Epidermal melanocyte (primary cell): ENCODE results near the gene HDAC8.
"Not testable (repeated sequence)": the region's sequence is repeated elsewhere in the genome, so short reads cannot be mapped to it uniquely, and the experiment has no call there.

ENCODE experiments used
- DNase-seq: peaks from one replicate; pipeline ENCODE4 v3.0.0; 2011; ENCODE audit warnings: low spot score; ENCODE audit not compliant: insufficient read length

Gene HDAC8

DNA sequence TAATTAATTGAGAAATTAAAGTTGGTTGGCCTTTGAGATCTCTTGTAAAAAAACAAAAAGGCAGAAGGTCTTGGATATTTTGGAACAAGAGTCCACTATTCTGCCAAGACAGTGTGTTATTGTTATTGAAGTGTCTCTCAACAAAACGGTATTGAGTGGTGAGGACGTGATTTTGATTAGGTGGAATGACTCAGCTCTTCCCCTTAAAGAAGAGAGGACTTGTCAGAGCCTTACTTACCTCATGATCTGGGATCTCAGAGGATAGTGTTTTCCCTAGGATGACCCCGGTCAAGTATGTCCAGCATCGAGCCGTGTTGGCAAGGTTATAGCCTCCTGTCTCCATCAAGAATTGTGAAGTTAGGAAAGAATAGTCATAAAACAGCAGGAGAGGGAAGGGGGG is 110.9 kb downstream of the HDAC8 start:
- DNase-seq, result peak; percentile 16

DNA sequence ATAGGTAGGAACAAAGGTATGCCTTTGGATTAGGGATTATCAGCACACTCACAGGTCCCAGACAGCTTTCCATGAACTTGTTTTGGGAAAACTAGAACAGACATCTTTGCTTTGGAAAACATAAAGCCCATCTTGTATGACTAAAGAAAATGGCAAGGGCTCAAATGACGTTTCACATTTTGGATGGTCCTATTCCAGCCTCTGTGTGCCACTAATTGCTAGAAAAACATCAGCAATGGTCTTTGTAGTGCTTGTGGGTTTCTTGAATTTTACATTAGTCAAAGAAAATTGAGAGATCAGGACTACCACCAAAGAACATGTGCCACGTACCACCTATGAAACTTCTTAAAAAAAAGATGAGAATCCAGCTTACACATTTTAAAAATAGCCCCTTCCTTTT is 111.4 kb downstream of the HDAC8 start:
- DNase-seq, result no peak

DNA sequence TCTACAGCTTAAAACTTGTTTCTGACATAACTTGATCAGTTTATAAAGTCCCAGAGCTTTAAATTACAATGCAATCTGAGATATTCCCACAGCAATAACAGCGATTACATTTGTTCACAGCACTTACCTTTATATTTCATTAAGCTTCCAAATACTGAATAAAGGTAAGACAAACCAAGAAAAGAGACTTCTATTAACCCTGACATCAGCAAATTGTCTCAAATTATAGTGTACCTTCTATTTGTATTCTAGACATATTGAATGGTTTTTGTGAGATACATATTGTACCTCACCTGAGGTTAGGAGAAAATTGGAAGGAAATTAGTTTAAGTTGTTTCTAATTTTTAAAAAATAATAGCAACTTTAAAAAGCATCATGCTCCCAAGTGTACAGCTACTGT is 111.9 kb downstream of the HDAC8 start:
- no peak for DNase-seq

DNA sequence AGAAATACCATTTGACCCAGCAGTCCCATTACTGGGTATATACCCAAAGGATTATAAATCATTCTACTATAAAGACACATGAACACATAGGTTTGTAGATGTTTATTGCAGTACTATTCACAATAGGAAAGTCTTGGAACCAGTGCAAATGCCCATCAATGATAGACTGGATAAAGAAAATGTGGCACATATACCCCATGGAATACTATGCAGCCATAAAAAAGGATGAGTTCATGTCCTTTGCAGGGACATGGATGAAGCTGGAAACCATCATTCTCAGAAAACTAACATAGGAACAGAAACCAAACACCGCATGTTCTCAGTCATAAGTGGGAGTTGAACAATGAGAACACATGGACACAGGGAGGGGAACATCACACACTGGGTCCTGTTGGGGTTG is 123.6 kb downstream of the HDAC8 start:
- not testable (repeated sequence) for DNase-seq

DNA sequence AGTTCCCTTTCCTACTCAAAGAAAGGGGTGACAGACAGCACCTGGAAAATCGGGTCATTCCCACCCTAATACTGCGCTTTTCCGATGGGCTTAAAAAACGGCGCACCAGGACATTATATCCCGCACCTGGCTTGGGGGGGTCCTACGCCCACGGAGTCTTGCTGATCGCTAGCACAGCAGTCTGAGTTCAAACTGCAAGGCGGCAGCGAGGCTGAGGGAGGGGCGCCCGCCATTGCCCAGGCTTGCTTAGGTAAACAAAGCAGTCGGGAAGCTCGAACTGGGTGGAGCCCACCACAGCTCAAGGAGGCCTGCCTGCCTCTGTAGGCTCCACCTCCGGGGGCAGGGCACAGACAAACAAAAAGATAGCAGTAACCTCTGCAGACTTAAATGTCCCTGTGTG is 131.9 kb downstream of the HDAC8 start:
- not testable (repeated sequence) for DNase-seq

DNA sequence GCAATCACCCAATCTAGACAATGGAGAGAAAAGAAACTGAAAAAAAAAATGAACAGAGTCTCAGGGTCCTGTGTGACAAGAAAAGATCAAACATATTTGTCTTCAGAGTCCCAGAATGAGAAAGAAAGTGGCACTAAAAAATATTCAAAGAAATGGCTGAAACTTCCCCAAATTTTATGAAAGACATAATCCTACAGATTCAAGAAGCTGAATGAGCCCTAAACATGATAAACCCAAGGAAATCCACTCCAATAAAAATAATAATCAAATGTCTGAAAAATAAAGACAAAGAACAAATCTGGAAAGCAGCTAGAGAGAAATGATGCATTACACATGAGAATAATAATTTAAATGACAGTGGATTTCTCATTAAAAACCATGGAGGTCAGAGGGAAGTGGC is 136.6 kb downstream of the HDAC8 start:
- DNase-seq, result no peak

DNA sequence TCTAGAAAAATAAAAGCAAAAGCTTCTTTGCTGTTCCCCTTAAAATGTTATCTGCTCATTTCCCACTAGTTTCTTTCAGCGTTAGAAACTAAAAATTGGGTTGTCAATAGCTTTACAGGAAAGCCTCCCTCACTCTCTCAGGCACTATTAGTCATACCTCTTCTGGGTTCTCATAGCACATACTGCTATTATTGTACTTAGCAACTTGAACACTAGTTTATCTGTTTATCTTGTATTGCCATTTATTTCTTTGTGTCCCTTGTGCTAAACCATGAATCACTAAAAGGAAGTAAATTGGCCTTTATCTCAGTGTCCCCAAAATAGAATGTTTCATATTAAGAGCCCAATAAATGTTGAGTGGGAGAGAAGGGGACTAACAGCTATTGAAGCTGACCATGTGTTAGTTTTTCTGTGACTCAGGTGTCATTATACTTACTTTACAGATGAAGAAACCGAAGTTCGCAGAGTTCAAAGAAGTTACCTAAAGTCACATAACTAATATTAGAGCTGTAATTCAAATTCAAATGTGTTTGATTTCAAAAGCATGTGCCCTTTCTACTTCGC is 142.2 kb downstream of the HDAC8 start:
- peak; percentile 14 for DNase-seq

DNA sequence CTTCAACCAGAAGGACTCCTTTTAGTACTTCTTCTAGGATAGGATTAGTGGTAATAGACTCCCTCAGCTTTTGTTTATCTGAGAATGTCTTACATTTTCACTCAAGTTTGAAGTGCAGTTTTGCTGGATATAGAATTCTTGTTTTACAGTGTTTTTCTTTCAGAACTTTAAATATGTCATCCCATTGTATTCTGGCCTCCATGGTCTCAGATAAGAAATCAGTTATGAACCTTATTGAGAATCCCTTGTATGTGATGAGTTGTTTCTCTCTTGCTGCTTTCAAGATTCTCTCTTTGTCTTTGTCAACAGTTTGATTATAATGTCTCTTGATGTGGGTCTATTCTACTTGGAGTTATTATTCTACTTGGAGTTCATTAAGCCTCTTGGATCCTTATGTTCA is 150.8 kb downstream of the HDAC8 start:
- no peak for DNase-seq

DNA sequence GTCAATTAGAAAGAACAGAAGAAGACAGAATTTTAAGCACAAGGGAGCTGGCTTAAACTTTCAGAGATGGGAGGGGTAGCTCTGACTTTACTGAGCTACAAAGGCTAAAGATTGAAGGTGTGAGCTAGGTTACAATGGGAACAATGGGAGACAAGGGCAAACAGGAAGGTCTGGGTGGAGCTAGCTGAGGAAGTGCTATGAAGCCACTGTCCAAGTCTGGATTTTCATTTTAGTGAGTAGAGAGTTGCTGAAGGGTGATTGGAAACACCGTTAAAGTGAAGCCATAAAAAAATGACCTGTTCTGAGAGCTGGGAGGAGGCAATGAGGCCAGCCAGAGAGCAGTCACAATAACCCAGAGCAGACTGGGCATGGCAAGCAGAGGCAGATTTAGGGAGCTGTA is 162.7 kb downstream of the HDAC8 start:
- DNase-seq, result no peak

DNA sequence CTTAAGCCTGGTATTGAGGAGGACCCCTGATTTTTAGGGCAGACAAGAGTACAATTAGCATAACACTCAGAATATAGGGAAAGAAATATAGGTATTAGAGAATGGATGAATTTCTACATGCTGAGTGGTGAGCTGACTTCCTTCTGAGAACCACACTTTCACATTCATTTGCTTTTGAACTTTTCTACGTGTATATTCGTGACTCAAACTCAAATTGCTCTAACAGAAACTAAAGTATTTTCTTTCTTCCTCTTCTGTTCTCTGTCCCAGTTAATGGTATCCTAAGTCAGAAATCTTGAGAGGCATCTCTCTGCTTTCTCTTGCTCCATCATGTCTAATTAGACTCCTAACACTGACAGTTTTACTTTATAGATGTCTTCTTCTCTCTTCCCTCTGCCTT is 163.8 kb downstream of the HDAC8 start:
- no peak for DNase-seq

DNA sequence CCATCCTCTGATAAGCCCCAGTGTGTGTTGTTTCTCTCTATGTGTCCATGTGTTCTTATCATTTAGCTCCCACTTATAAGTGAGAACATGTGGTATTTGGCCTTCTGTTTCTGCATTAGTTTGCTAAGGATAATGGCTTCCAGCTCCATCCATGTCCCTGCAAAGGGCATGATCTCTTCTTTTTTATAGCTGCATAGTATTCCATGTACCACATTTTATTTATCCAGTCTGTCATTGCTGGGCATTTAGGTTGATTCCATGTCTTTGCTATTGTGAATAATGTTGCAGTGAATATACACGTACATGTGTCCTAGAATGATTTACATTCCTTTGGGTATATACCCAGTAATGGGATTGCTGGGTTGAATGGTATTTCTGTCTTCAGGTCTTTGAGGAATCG is 167.5 kb downstream of the HDAC8 start:
- not testable (repeated sequence) for DNase-seq

DNA sequence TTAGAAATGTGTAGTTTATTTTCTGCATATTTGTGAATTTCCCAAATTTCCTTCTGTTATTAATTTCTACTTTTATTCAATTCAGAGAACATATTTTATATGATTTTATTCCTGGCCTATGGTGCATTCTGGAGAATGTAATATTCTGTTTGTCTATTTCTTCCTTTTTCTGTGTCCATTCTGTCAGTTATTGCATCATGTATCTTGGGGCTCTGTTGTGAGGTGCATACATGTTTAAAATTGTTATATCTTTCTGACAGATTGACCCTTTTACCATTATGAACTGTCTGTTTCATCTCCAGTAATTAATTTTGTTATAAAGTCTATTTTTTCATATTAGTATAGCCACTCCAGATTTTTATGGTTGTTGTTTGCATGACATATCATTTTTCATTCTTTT is 170.0 kb downstream of the HDAC8 start:
- DNase-seq, result no peak

DNA sequence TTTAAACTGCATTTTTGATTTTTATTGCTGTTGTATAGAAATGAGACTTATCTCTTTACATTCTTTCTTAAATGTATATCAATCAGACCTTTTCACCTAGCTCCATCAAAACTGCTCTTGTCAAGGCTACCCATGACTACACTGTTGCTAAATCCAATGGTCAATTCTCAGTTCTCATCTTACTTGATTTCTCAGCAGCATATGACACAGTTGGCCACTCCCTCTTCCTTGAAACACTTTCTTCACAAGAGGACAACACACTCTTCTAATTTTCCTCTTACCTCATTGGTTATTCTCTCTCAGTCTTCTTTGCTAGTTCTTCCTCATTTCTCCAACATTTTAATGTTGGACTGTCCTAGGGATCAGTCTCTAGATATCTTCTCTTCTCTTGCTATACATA is 172.8 kb downstream of the HDAC8 start:
- DNase-seq, result no peak

DNA sequence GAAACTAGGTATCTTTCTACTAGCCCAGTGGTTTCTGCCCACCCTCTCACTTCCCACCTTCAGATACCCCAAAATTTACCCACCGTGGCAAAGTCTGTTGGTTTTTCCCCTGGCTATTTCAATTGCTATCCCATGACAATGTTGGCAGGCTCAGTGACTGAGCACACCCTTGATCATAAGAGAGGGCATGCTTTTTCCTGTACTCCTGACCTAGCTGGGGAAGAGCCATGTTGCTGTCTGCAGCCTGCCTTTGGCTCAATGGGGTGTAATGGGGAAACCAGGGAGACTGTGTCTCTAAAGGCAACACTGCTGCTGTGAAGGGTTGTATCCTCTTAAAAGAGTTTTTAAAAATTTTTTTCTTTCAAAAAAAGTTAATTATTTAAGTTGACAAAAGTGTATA is 176.5 kb downstream of the HDAC8 start:
- no peak for DNase-seq

DNA sequence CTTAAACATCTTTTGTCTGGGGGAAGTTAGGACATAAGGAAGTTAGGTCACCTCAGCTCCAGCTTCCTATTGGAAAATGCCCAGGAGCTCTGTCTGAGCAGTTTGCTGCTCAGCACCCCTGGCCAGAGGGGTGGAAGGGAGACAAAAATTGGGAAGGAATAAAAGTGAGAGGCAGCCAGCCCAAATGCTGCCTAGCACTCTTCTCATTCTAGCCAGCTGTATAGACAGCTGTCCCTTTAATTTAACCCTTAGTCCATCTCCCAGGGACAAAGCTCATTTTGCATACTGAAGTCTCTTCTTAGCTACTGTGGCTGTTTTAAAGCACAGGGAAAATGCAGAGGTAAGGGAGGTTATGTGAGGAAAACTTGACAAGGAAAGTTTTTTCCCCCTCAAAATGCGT is 177.4 kb downstream of the HDAC8 start:
- no peak for DNase-seq

DNA sequence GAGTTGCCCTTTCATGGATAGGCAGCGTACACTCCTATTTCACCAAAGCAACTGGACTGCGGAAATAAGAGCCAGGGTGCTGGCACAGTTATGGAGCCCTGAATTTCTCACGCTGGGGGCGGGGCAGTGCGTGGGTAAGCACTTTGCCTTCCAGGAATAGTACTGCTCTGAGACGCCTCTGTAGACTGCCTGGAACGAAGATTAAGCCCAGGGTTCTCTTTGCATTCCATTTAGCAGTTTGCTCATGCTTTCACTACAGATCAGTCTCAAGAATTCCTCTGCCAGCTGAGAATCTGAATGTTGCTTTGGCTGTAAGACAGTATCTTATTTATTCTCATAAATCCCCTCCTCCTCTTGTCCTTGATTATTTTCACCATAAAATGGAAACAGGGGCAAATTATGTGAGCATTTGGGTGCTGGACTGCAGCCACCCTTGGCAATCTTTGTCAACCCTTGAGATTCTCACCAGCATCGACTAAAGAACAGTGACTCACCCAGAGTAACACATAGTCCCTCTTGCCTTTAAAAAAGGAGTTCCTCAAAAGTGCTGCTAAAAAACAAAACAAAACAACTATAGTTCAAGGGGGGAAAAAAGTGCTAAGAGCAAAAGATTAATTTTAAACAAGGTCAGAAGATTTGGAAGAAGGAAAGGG is 178.0 kb downstream of the HDAC8 start:
- peak; percentile 25 for DNase-seq

DNA sequence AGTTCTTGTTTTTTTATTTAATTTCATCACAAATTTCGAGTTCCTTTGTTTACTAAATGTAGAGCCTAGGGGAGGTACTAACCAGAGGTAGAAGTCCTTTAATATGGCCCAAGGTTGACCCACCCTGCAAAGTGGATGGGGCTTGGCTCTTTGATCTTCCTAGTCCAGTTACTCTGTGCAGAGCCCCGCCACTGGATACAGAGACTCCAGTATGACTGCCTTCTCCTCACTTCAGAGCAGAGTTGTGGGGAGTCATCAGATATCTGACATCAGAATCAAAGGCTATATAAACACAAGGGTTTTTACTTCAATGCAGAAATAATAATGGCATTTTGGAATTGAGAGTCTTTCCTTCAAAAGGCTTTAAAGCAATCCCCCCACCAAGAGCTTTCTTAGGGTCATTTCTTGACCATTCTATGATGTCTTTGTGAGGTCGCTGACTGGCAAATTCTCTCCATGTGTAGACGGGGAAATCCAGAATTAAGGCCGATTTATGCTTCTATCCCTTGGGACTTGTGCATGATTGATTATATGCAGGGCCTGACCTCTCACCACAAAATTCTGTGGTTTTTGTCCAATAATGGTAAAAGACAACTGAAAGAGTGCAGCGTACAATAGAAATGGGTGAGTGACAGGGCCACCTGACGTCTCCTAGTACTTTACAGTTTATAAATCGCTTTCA is 178.7 kb downstream of the HDAC8 start:
- DNase-seq, result no peak

DNA sequence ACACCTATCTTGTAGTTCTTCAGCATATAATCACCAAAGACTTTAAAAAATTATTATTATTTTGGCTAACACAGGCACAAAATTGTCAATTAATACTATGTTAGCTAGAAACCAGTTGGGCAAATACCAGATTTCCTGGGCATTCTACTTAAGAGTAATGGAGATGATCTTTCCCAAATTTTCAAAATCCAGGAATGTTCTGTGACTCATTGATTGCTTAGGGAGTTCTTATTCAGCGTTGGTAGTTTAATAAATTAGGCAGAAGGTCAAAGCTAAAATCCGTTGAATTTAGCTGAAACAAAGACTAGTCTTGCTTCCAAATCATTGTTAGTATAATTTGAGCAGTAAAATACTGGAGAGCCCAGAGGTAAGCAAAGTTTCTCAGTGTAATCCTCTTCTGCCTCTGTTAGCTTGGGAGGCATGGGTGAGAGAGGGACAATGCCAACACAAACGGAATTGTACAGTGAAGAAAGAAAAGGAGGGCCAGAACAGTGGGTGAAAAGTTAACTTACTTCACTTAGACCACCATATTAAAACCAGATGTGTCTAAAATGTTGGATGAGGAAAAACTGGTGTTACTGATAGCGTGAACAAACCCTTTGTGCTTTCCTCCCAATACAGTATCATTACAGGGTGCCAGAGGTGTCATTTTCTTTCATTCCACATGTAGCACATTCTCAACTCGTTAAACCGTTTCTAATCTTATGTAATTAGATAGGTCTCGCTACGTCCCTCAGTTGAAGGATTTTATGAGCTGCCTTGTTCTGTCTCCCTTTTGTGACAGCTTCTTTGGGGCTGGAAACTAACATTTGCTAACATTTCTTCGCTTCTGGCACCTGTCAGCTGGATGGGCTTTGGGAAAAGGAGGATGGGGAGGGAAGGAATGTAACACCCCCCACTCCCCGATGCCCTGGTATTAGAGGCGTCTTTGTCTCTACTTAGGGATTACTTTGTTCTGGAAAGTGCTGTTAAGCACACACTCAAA is 179.5 kb downstream of the HDAC8 start:
- DNase-seq, result no peak

DNA sequence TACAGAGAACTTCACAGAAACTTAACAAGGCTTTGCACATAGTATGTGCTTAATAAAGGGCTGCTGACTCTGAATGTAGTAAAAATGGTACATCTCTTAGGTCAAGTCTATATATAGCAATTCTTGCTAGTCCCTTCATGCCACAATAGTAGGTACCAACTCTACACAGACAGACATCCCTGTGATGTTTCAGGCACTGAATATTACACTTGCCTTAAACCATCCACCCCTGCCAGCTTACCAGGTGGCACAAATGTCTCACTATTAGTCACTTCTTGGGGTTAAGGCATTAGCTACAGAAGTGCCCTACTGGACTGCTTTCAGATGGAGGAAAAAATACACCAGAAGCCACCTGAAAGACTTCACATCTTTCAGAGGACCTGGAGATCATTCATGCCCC is 180.6 kb downstream of the HDAC8 start:
- no peak for DNase-seq

DNA sequence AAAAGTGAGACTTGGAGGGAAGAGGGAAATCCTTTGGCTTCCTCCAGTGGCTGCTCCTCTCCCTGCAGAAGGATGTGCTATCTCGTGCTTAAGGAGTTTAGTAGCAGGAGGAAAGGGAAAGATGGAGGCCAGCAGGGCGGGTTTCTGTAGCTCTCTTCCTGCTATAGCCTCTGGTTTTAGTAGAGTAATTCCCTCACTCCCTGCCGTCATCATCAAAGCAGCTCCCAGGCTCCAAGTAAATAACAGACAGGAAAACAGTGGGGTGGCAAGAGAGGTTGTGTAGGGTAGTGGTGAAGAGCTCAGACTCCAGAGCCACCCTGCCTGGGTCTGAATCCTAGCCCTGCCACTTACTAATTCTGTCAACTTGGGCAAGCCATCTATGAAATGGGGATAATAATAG is 185.4 kb downstream of the HDAC8 start:
- DNase-seq, result no peak

DNA sequence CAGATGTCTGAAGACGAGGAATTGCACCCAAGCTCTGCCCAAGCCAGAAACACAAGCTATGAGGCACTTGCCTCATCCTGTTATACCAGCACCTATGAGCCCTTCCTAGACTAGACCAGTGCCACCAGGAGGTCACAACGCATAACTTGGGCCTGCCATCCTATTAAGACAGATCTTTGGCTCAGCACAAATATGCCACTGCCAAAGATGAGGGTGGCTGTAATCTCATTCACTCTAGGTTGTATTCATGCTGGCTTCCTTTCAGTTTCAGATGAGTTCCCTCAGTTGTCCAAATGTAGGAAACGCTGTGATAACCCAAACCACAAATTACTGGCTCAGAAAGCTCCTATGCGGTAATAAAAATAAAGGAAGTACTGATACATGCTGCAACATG is 190.4 kb downstream of the HDAC8 start:
- no peak for DNase-seq
